SK-N-SH (cell line): ENCODE results near the gene MAMDC2. TPM values are rescaled to one million over a fixed set of nuclear protein-coding genes. Genes with fewer than 3 reads are reported as not detected.

Experiments
- CTCF ChIA-PET: fragments of 300-600, 350-600 bp; formaldehyde crosslinking; extraction: SDS; loops from one replicate; lab custom pipeline; 2021; lab: Yijun Ruan, JAX
- POLR2A ChIA-PET: fragments of 350-600 bp; sonication (Branson Sonifier 250); formaldehyde crosslinking; extraction: SDS; loops from one replicate; lab custom pipeline; 2020; ENCODE audit warnings: antibody characterized with exemption, inconsistent platforms; lab: Yijun Ruan, JAX
- DNase-seq: peaks from one replicate; pipeline ENCODE4 v3.0.0; 2012
- H2AFZ ChIP-seq: fragments of 200-600 bp; sonication (generic); 2 replicates; pipeline ENCODE4 v1.8.1; 2016; ENCODE audit warnings: antibody characterized with exemption, mild to moderate bottlenecking, low read depth
- H3F3A ChIP-seq: fragments of 200-600 bp; sonication (generic); replicated peaks from 2 replicates; pipeline ENCODE3; 2016; ENCODE audit warnings: antibody characterized with exemption, mild to moderate bottlenecking; ENCODE audit not compliant: insufficient read depth
- H3K27ac ChIP-seq, 2 experiments: fragments of 200-500 bp in 1 of 2; fragments of 200-600 bp in 1 of 2; sonication (Bioruptor generic) in 1 of 2; sonication (generic), shearing (Covaris generic) in 1 of 2; 2 replicates each; pipeline versions ENCODE4 v1.5.1 to v1.6.1; 2014 to 2016; ENCODE audit warnings: low read depth in 2 of 2, inconsistent platforms in 1 of 2, low read length in 1 of 2, mild to moderate bottlenecking in 1 of 2, mixed read lengths in 1 of 2
- H3K27me3 ChIP-seq: fragments of 200-600 bp; sonication (generic), shearing (Covaris generic); 2 replicates; pipeline ENCODE4 v1.6.1; 2016; ENCODE audit warnings: mixed run types; ENCODE audit not compliant: insufficient read depth
- H3K36me3 ChIP-seq, 2 experiments: fragments of 200-500 bp in 1 of 2; fragments of 200-600 bp in 1 of 2; sonication (Bioruptor generic) in 1 of 2; sonication (generic) in 1 of 2; replicated peaks in 1 of 2; 2 replicates each; pipeline versions ENCODE3 to v1.5.1; 2014 to 2016; ENCODE audit warnings: low read length in 1 of 2, mild to moderate bottlenecking in 1 of 2; ENCODE audit not compliant: insufficient read depth in 2 of 2, control insufficient read depth in 1 of 2
- H3K4me1 ChIP-seq, 2 experiments: fragments of 200-500 bp in 1 of 2; fragments of 200-600 bp in 1 of 2; sonication (Bioruptor generic) in 1 of 2; sonication (generic), shearing (Covaris generic) in 1 of 2; 2 replicates each; pipeline versions ENCODE4 v1.5.1 to v1.6.1; 2014 to 2016; ENCODE audit warnings: low read depth in 1 of 2, low read length in 1 of 2, mixed run types in 1 of 2; ENCODE audit not compliant: insufficient read depth in 2 of 2, control insufficient read depth in 1 of 2
- H3K4me2 ChIP-seq: fragments of 200-600 bp; sonication (generic), shearing (Covaris generic); 2 replicates; pipeline ENCODE4 v1.6.1; 2017; ENCODE audit warnings: mixed run types
- H3K4me3 ChIP-seq, 2 experiments: fragments of 200-500 bp in 1 of 2; fragments of 200-600 bp in 1 of 2; sonication (Bioruptor generic) in 1 of 2; sonication (generic), shearing (Covaris generic) in 1 of 2; 2 replicates each; pipeline versions ENCODE4 v1.5.1 to v1.8.1; 2014 to 2016; ENCODE audit warnings: low read depth in 2 of 2, inconsistent platforms in 1 of 2, low read length in 1 of 2, mild to moderate bottlenecking in 1 of 2, mixed read lengths in 1 of 2, moderate library complexity in 1 of 2
- H3K79me2 ChIP-seq: fragments of 200-600 bp; sonication (generic); 2 replicates; pipeline ENCODE4 v1.8.1; 2017; ENCODE audit warnings: mild to moderate bottlenecking; ENCODE audit not compliant: insufficient read depth
- H3K9ac ChIP-seq: fragments of 200-600 bp; sonication (generic); 2 replicates; pipeline ENCODE4 v1.6.1; 2017; ENCODE audit warnings: mixed run types
- H3K9me2 ChIP-seq: fragments of 200-600 bp; sonication (generic); 2 replicates; pipeline ENCODE4 v1.6.1; 2017; ENCODE audit warnings: mixed run types
- H3K9me3 ChIP-seq: fragments of 200-600 bp; sonication (generic); 2 replicates; pipeline ENCODE4 v1.6.1; 2017; ENCODE audit warnings: mixed run types, mild to moderate bottlenecking, moderate library complexity
- H4K20me1 ChIP-seq: fragments of 200-600 bp; sonication (generic); 2 replicates; pipeline ENCODE4 v1.6.1; 2017; ENCODE audit warnings: mild to moderate bottlenecking, mixed run types; ENCODE audit not compliant: insufficient read depth
- CHD2 ChIP-seq: fragments of 150-350 bp; IDR thresholded peaks from 2 replicates; pipeline ENCODE4 v1.6.1; 2018; ENCODE audit warnings: low read length; ENCODE audit not compliant: partially characterized antibody
- FOXJ3 ChIP-seq: sonication (generic); formaldehyde crosslinking; IDR thresholded peaks from 2 replicates; pipeline ENCODE4 v1.5.1; 2020; ENCODE audit warnings: mild to moderate bottlenecking, missing genetic modification reagents
- FOXM1 ChIP-seq: IDR thresholded peaks from 2 replicates; pipeline ENCODE4 v1.4.0; 2012; ENCODE audit warnings: low read depth, mild to moderate bottlenecking
- IRF3 ChIP-seq: fragments of 150-350 bp; IDR thresholded peaks from 2 replicates; pipeline ENCODE4 v1.6.1; 2016; ENCODE audit warnings: mild to moderate bottlenecking, low read depth, low read length
- MEF2A ChIP-seq: IDR thresholded peaks from 2 replicates; pipeline ENCODE4 v1.4.0; 2012; ENCODE audit warnings: low read depth, borderline replicate concordance
- NFIC ChIP-seq: IDR thresholded peaks from 2 replicates; pipeline ENCODE4 v1.4.0; 2012; ENCODE audit warnings: borderline replicate concordance
- NRF1 ChIP-seq: IDR thresholded peaks from 2 replicates; pipeline ENCODE4 v1.6.1; 2012; ENCODE audit warnings: low read depth, mild to moderate bottlenecking, low read length
- PBX3 ChIP-seq: IDR thresholded peaks from 2 replicates; pipeline ENCODE4; 2012
- RFX5 ChIP-seq: IDR thresholded peaks from 2 replicates; pipeline ENCODE4 v1.6.1; 2012; ENCODE audit warnings: mild to moderate bottlenecking, improper control_type of control experiment, low read length
- RXRA ChIP-seq: IDR thresholded peaks from 2 replicates; pipeline ENCODE4 v1.4.0; 2012; ENCODE audit warnings: low read depth, mild to moderate bottlenecking, borderline replicate concordance
- SMC3 ChIP-seq: IDR thresholded peaks from 2 replicates; pipeline ENCODE4 v1.6.1; 2012; ENCODE audit warnings: low read depth, low read length, improper control_type of control experiment
- TAF1 ChIP-seq: IDR thresholded peaks from 2 replicates; pipeline ENCODE4 v1.6.1; 2012; ENCODE audit warnings: low read depth, mild to moderate bottlenecking, low read length, moderate library complexity, borderline replicate concordance
- TCF12 ChIP-seq: IDR thresholded peaks from 2 replicates; pipeline ENCODE4 v1.4.0; 2012
- USF2 ChIP-seq: fragments of 150-350 bp; IDR thresholded peaks from 2 replicates; pipeline ENCODE4 v1.6.1; 2017; ENCODE audit warnings: antibody characterized with exemption, low read length, low read depth, borderline replicate concordance
- YY1 ChIP-seq: IDR thresholded peaks from 2 replicates; pipeline ENCODE4 v1.4.0; 2012; ENCODE audit warnings: low read depth, mild to moderate bottlenecking
- ZBTB33 ChIP-seq: IDR thresholded peaks from 2 replicates; pipeline ENCODE4 v1.4.0; 2012; ENCODE audit warnings: low read depth, borderline replicate concordance
- WGBS: methylation state at CpG from one replicate; pipeline ENCODE4 v1.1.6; 2017; ENCODE audit warnings: low lambda C conversion rate; 5-methylcytosine and 5-hydroxymethylcytosine counted together
- polyA plus RNA-seq, 3 experiments: library from polyadenylated mRNA; depleted of rRNA; stranded (reverse); fragments of >200 nt; gene quantifications; 2 replicates each; pipeline ENCODE4 v1.2.3, GENCODE V29; 2012
- TF ChIP-seq, protein P1 (sequence below): IDR thresholded peaks from 2 replicates; pipeline ENCODE4 v1.4.0; 2012; ENCODE audit warnings: low read depth

The MAMDC2 gene
- polyA plus RNA-seq, 1 of the 3 experiments (the other 2 are of a cell fraction), result not detected

DNA sequence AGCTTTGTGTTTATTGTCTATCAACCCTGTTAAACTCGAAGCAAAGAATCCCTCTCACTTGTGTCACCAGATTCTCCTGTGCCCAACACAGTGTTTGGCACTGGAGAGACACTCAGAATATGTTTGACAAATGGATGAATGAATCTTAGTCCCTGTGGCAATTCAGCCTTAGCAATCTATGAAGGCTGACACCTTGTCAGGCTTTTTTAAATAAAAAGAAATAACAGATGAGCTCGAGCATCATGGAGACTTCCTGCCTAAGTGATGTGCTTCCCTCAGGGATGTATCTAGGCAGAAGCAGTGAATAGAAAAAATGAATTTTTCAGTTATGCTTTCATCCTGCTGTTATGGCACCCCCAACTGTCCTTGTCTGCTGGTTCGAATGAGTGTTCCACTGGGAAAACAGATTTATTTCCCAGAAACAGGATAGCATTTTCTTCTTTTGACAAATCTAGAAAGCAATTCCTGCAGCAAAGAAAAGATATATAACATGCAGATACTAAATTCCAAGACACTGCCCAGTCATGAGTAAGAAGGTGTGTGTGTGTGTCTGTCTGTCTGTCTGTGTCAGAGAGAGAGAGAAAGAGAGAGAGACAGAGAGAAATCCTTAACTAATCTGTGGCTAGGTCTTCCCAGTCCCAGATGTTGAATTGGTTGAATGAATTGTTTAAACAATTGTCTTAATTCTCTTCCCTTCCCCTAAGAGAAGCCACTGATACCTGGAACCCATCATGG lies 16.7 kb downstream of the MAMDC2 start:
- no peaks in the 10 kb centered on the region for H3K79me2 ChIP-seq
- H3K27ac ChIP-seq, result no peak overlapping the region
- no peak for DNase-seq
- H4K20me1 ChIP-seq, result no peaks in the 10 kb centered on the region
- ChIA-PET POLR2A (no interaction called here), CTCF (no interaction called here)
- 9% methylated on average over 3 of the region's 3 CpGs for WGBS
- H3K9me3 ChIP-seq, result no peaks in the 10 kb centered on the region
- no peak overlapping the region for H3K4me2 ChIP-seq
- H3K4me3 ChIP-seq, result no peak overlapping the region
- no peak for TF ChIP-seq RXRA
- TF ChIP-seq FOXM1, result no peak
- no peak for TF ChIP-seq ZBTB33
- no peak for TF ChIP-seq MEF2A
- no peak for TF ChIP-seq CHD2
- TF ChIP-seq TCF12, result no peak
- no peak for TF ChIP-seq SMC3
- no peak for TF ChIP-seq NFIC
- TF ChIP-seq NRF1, result no peak
- no peak for TF ChIP-seq USF2
- TF ChIP-seq PBX3, result no peak
- no peak for TF ChIP-seq FOXJ3 (CRISPR knock-in tag)
- no peak for TF ChIP-seq IRF3
- TF ChIP-seq, protein P1, sequence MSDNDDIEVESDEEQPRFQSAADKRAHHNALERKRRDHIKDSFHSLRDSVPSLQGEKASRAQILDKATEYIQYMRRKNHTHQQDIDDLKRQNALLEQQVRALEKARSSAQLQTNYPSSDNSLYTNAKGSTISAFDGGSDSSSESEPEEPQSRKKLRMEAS, result no peak
- TF ChIP-seq TAF1, result no peak
- TF ChIP-seq YY1, result no peak
- TF ChIP-seq RFX5, result no peak
- TF ChIP-seq, all 33 proteins: peak for 0
- Histone ChIP-seq H3K36me3 (no peaks in the 10 kb centered on the region), H3K9me2 (no peaks in the 10 kb centered on the region), H2AFZ (no peak overlapping the region), H3K27me3 (no peaks in the 10 kb centered on the region), H3K4me1 (no peaks in the 10 kb centered on the region), H3K9ac (no peak overlapping the region), H3F3A (no peaks in the 10 kb centered on the region)
